Hepatic stellate cell (primary cell): ENCODE results near the gene TMEM82.

ENCODE experiments used
- DNase-seq: peaks from one replicate; pipeline ENCODE4 v3.0.0; 2011; ENCODE audit warnings: low spot score

TMEM82 gene

GRCh38 chr1:15786581-15786980 is 44.3 kb downstream of the TMEM82 start:
- DNase-seq = no peak

- no peak for DNase-seq
Measured at GRCh38 chr1:15788624-15789301, 46.5 kb downstream of the TMEM82 start.

- DNase-seq = no peak
Measured at GRCh38 chr1:15796086-15796462, 53.8 kb downstream of the TMEM82 start.
